Measurements from ENCODE around the gene DNAJC16. TPM values are rescaled to one million over a fixed set of nuclear protein-coding genes. Genes with fewer than 3 reads are reported as not detected.

The DNAJC16 gene
- total RNA-seq, 1 experiment from 2014 or later: 20.7 TPM

DNA sequence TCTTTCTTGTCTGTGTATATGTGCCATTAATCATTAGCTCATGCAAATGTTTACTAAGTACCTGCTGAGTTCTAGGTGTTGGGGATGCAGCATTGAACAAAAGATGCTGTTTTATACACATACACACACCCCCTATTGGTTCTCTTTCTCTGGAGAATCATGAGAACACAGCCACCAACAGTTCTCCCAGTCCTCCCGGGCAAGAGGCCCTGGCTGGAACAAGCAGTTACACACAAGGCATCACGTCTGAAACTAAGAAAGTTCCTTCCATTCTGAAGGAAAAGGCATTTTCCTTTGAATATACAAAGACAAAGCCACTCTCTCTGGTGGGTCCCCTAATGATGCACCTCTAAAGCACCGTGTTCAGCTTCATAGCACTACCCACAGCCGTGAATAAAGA lies 13.5 kb upstream of the DNAJC16 start:
- TF ChIP-seq, protein P1, sequence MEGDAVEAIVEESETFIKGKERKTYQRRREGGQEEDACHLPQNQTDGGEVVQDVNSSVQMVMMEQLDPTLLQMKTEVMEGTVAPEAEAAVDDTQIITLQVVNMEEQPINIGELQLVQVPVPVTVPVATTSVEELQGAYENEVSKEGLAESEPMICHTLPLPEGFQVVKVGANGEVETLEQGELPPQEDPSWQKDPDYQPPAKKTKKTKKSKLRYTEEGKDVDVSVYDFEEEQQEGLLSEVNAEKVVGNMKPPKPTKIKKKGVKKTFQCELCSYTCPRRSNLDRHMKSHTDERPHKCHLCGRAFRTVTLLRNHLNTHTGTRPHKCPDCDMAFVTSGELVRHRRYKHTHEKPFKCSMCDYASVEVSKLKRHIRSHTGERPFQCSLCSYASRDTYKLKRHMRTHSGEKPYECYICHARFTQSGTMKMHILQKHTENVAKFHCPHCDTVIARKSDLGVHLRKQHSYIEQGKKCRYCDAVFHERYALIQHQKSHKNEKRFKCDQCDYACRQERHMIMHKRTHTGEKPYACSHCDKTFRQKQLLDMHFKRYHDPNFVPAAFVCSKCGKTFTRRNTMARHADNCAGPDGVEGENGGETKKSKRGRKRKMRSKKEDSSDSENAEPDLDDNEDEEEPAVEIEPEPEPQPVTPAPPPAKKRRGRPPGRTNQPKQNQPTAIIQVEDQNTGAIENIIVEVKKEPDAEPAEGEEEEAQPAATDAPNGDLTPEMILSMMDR (conservative IDR thresholded peaks at IDR 0.05): no peak
- Mint-ChIP-seq H3K9me3 (no peaks in the 10 kb centered on the region), H3K4me1 (peaks cover 20 to 36% of the 10 kb centered on the region in 2 experiments), H3K27ac (no peak overlapping the region), H3K27me3 (ENCODE audit: low read depth) (no peaks in the 10 kb centered on the region), H3K4me3 (no peak overlapping the region), H3K36me3 (ENCODE audit: insufficient read depth in 1 of 3, low read depth in 3 of 3) (peaks cover 15 to 43% (median 22%) of the 10 kb centered on the region in 3 experiments; a peak in 6 of 7 replicates)
- Histone ChIP-seq H3K4me1 (ENCODE audit: insufficient read depth, low read length) (peaks cover 6% of the 10 kb centered on the region; the same call in 1 of the 2 replicates), H3K4ac (ENCODE audit: low read depth, low read length) (no peak overlapping the region), H2AFZ (ENCODE audit: low read length) (no peak overlapping the region), H2AK5ac (ENCODE audit: insufficient read length, low read length) (no peak overlapping the region), H2BK5ac (ENCODE audit: insufficient read length, low read length) (no peak overlapping the region), H3K79me2 (ENCODE audit: insufficient read depth, low read length) (no peaks in the 10 kb centered on the region), H4K91ac (ENCODE audit: insufficient read length, low read depth, low read length) (no peak overlapping the region), H2BK15ac (ENCODE audit: low read depth, low read length) (no peak overlapping the region), H3K79me1 (ENCODE audit: insufficient read depth, low read depth, low read length, poor library complexity, severe bottlenecking) (no peaks in the 10 kb centered on the region), H3T11ph (ENCODE audit: low read length) (no peak overlapping the region), H3K18ac (ENCODE audit: insufficient read length, low read depth, low read length) (no peak overlapping the region), H2BK20ac (ENCODE audit: low read depth, low read length, poor library complexity, severe bottlenecking) (no peak overlapping the region), H3K14ac (ENCODE audit: insufficient read depth, low read length) (no peak overlapping the region), H4K5ac (ENCODE audit: insufficient read length, low read depth, low read length) (no peak overlapping the region), H3K27me3 (ENCODE audit: insufficient read depth, low read length) (no peaks in the 10 kb centered on the region), H4K8ac (replicated peaks; ENCODE audit: insufficient read length, low read depth, low read length) (no peak overlapping the region), H3K23me2 (ENCODE audit: insufficient read length, low read depth, low read length, poor library complexity, severe bottlenecking) (no peaks in the 10 kb centered on the region), H3K23ac (ENCODE audit: insufficient read length, low read depth, low read length) (no peak overlapping the region), H2BK120ac (ENCODE audit: low read depth, low read length, poor library complexity, severe bottlenecking) (no peak overlapping the region), H3K27ac (ENCODE audit: insufficient read length, low read depth, low read length) (no peak overlapping the region), H3K56ac (ENCODE audit: insufficient read length, low read depth, low read length) (no peak overlapping the region), H4K20me1 (ENCODE audit: control insufficient read depth, insufficient read depth, insufficient read length) (no peaks in the 10 kb centered on the region), H2BK12ac (ENCODE audit: insufficient read length, low read depth, low read length) (no peak overlapping the region), H3K4me2 (ENCODE audit: insufficient read depth, insufficient read length, low read length) (no peak overlapping the region), H3K9me3 (ENCODE audit: control insufficient read depth, low read depth, low read length) (no peaks in the 10 kb centered on the region), H3K9ac (ENCODE audit: extremely low read depth, insufficient read length, low read length) (no peak overlapping the region)
- no peak for DNase-seq
- no CpG with 5 or more reads among the region's 4 CpGs for WGBS (ENCODE audit: extremely low coverage, insufficient read length, low lambda C conversion rate)

Measured in H9 (cell line).